ENCODE data around the gene SULF2.

- TF ChIP-seq CTCF (conservative IDR thresholded peaks at IDR 0.05; ENCODE audit: low read depth, low read length) (no peak), POLR2A (IDR thresholded peaks at IDR 0.05; ENCODE audit: low read depth, low read length) (no peak), BHLHE40 (IDR thresholded peaks at IDR 0.05; ENCODE audit: low read depth, low read length) (no peak), RCOR1 (IDR thresholded peaks at IDR 0.05; ENCODE audit: insufficient replicate concordance, low read length) (no peak), USF2 (IDR thresholded peaks at IDR 0.05; ENCODE audit: low read depth, low read length) (no peak), RFX5 (IDR thresholded peaks at IDR 0.05; ENCODE audit: low read depth, low read length) (no peak), MXI1 (IDR thresholded peaks at IDR 0.05; ENCODE audit: borderline replicate concordance, low read depth, low read length) (no peak), FOS (IDR thresholded peaks at IDR 0.05; ENCODE audit: low read depth, low read length) (no peak)
Observed at GRCh38 chr20:47809161-47809960, 24.1 kb upstream of the SULF2 start.

Measured in IMR-90 (cell line).